Right ventricle myocardium inferior (tissue), 1 donor: Measurements from ENCODE around the gene RNF44. TPM values are rescaled to one million over a fixed set of nuclear protein-coding genes. Genes with fewer than 3 reads are reported as not detected.
A peak's percentile ranks its signal among the peaks of the same experiment; 100 is the strongest.

Source experiments
- ATAC-seq: fragments of 200-7000 bp; cut with Tn5 transposase; one replicate; pipeline ENCODE4 v1.9.1; 2020; ENCODE audit warnings: mild to moderate bottlenecking, moderate library complexity
- DNase-seq: peaks from one replicate; pipeline ENCODE4 v3.0.0; 2021; ENCODE audit errors: missing footprints
- intact Hi-C: fragments of 100-400 bp; cut with DNase I; formaldehyde crosslinking; loops from one replicate; pipeline ENCODE4 v1.11.0; 2022
- total RNA-seq: library from RNA; stranded (reverse); fragmentation: NEBNext Ultra II Directional; extraction: Animal tissue kit (Norgen Biotek cat#: 25700); gene quantifications from one replicate; pipeline ENCODE4 v1.2.1, GENCODE V29; 2021
- donor health status: DM: no; HTN: yes; CAD: no; lungs with severe emphysema.

Gene RNF44
- total RNA-seq, 1 donor from 2014 or later: 25.5 TPM

DNA sequence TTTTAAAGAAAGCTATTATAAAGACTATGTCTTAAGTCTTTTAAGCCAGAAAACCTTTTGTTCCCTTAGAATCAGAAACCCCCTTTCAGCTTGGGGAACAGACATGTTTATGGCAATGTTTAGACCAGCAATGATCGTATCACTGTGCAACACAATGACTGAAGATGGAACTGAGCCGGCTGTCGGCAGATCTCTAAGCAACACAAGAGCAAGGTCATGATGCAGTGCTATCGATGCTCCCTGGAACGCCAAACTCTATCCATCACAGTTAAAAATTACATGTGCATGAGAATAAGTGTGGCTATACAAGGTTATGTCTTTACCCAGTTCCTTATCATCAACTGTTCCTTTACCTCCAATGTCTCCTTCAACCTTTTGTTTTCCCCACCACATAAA is 1.8 kb upstream of the RNF44 start:
- intact Hi-C loops: no loop called here
- ATAC-seq (no peak), DNase-seq (no peak)

GRCh38 chr5:176538230-176538988 is 1.2 kb upstream of the RNF44 start:
- intact Hi-C loops: no loop called here
- DNase-seq (no peak), ATAC-seq (no peak)

DNA sequence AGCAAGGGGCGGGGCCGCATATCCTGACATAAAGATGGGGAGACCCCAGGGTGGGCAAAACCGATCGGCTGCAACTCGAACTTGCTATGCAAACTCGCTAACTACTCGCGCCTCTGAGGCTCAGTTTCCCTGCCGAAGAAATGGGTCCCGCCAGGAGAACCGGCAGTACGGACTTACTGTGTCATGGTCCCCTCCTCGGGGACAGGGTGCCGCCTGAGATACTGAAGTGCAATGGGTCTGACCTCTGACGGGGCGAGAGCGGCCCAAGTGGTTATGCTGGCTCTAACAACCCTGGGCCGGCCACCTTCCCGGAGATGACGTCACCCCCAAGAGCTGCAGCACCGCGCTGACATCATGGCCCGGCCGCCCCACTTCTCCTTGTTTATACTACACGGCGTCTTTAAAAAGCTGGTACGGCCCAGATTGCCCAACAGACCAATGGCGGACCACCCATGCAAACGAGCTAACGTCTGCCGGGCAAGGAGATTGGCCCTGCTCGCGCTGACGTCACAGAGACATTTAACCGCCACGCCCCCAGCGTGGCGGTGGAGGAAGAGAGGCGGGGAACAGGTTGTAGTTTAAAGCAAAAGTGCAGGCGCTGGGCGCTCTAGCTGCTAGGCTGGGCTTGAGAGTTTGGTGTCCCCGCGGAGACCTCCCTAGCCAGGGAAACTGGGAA is 490 bp upstream of the RNF44 start:
- intact Hi-C loops: no loop called here

DNA sequence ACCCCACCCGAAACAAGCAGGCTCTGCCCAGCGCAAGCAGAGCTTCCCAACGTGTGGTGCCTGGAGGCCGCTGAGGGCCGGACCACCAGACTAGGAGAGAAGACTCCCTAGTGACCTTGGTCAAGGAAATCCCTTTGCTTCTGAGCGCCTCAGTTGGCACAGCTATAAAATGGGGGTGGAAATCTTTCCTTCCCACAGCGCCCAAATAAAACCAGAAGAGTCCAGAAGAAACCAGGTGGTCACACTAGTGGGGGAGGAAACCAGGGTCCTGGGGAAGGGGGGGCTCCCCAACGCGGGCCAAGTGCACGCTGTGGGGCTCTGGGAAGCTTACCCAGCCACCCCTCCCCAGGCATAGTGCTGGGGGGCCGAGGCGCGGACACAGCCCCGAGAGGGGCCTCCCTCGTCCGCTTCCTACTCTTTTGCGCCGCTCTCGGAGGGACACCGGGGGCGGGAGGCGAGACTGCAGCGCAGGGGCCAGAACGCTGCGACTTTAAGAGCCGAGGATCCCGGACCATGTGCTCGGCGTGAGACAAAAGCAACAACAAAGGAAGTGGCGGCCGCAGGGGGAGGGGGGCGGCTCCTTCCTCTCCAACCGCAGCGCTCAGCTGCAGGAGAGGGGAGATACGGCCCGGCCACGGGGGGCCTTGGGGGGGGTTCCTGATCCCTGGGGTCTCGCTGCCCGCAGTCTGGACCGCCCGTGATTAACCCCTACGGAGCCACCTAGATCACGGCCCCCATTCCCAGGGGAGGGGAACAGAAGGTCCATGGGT is 885 bp downstream of the RNF44 start:
- DNase-seq: peak; percentile 93
- intact Hi-C loops: no loop called here
- peak; percentile 43 for ATAC-seq

More for the DNA sequence above, 490 bp upstream of the RNF44 start:
- peak; percentile 100 for DNase-seq
- peak; percentile 90 for ATAC-seq

GRCh38 chr5:176535664-176536131 is 1.5 kb downstream of the RNF44 start:
- no peak for ATAC-seq
- DNase-seq: no peak
- intact Hi-C loops: no loop called here

GRCh38 chr5:176535101-176535663 is 2.0 kb downstream of the RNF44 start:
- ATAC-seq (no peak), DNase-seq (peak; percentile 50)
- intact Hi-C loops: no loop called here

DNA sequence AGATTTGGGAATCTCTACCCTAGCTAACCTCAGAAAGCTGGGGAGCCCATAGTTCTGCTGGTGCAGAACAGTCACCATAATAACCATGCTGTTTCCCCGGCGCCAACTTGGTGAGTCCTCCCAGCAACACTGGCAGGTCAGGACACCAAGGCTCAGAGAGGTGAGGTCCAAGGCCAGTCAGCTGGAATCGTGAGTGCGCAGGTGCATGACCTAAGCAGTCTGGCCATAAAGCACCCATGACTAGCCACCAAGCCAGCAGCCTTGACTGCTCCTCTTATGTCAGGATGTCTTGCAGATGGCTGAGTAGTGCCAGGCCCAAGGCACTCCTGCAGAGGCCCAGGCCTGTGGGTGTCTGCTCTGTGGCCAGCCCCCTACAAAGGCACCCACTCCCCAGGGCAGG is 2.6 kb downstream of the RNF44 start:
- intact Hi-C loops: no loop called here
- DNase-seq (no peak), ATAC-seq (no peak)

GRCh38 chr5:176533894-176534611 is 3.1 kb downstream of the RNF44 start:
- DNase-seq: peak; percentile 74
- intact Hi-C loops: no loop called here
- ATAC-seq: no peak

DNA sequence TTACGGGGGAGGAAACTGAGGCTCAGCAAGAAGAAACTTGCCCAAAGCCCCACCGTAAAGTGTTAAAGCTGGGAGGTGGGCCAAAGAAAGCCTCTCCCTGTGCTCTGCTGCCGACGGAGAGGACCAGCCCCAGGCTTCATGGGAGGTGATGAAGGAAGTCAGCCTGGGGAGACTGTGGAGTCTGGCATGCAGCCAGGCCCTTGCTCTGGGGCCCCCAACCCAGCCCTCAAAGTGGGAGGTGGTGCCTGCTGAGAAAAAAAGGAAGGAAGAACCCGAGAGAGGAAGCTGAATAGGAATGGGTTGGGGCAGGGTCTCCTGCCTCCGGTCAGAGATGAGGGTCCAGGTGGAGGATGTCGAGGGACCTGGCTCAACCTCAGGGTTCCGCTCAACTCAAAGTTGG is 3.8 kb downstream of the RNF44 start:
- DNase-seq (peak; percentile 81), ATAC-seq (no peak)
- intact Hi-C loops: no loop called here

DNA sequence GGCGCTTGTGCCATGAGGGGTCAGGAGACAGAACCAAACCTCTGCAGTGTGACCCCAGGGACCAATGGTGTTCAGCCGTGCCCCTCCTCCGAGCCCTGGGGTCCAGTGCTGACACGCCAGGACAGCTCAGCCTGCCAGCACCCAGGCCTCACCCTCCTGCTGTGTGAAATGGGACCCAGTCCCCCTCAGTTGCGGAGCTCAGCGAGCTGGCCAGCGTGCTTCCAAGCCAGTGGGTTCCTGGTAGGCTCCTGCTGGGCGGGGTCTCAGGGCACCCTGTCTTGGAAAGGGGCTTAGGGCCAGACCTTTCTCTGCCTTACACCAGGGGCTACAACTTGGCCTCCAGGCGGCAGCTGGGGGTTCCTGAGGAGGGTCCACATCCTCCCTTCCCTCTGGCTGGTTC is 4.4 kb downstream of the RNF44 start:
- peak; percentile 52 for DNase-seq
- ATAC-seq: no peak
- intact Hi-C loops: no loop called here

- no peak for ATAC-seq
- intact Hi-C loops: no loop called here
- peak; percentile 55 for DNase-seq
Measured at GRCh38 chr5:176531902-176532493, 5.2 kb downstream of the RNF44 start.

- DNase-seq (peak; percentile 59), ATAC-seq (no peak)
- intact Hi-C loops: no loop called here
Measured at GRCh38 chr5:176530983-176531901, 6.0 kb downstream of the RNF44 start.

DNA sequence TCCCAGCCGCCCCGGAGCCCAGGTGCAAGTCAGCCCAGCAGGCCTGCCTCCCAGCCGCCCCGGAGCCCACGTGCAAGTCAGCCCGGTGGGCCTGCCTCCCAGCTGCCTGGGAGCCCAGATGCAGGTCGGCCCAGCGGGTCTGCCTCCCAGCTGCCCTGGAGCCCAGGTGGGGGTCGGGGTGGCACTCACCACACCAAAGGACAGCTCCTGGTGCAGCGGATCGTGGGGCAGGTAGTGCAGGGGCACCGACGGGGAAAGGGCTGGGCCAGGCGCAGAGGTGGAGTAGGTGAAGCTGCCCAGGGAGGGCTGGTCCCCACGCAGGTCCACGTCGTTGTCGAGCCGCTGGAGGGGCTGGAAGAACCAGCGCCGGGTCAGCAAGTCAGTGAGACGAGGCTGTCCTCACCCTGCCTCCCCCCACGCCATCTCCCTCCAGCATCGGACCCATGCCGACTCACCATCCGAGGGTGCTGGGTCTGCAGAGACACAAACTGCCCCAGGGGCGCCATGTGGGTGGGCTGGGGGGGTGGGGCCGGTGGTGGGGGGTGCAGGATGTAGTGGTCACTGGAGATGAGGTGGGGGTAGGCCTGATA is 6.7 kb downstream of the RNF44 start:
- ATAC-seq: no peak
- intact Hi-C loops: no loop called here
- peak; percentile 53 for DNase-seq

DNA sequence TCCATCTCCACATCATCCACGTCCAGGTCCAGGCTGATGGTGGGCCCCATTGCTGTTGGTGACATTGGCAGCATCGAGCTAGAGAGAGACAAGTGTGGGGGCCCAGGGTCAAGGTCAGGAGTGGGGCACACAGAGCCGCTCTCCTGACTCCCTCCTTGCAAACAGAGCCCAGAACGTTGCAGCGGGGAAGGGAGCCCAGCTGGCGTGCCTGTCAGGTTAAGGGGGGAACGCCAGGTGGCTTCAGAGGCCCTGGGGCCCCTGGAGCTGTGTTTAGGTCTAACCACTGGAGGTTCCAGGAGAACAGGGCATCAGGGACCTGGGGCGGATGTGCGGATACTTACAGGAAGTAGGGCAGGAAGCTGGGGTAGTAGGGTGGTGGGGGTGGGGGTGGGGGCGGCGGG is 7.5 kb downstream of the RNF44 start:
- ATAC-seq: no peak
- intact Hi-C loops: no loop called here
- peak; percentile 69 for DNase-seq

GRCh38 chr5:176529116-176529740 is 8.0 kb downstream of the RNF44 start:
- ATAC-seq (no peak), DNase-seq (peak; percentile 49)

GRCh38 chr5:176528761-176529115 is 8.5 kb downstream of the RNF44 start:
- DNase-seq (peak; percentile 66), ATAC-seq (peak; percentile 15)
- intact Hi-C loops: no loop called here

More at GRCh38 chr5:176529116-176529740, 8.0 kb downstream of the RNF44 start:
- intact Hi-C loops: no loop called here
